Kidney epithelial cell (primary cell): ENCODE measurements around the gene PIAS1. TPM values are rescaled to one million over a fixed set of nuclear protein-coding genes. Genes with fewer than 3 reads are reported as not detected.

Experiments used
- DNase-seq: peaks from one replicate; pipeline ENCODE4 v3.0.0-alpha.2; 2010; ENCODE audit warnings: low read depth
- H3K27me3 ChIP-seq: 2 replicates; pipeline ENCODE4 v1.6.0; 2011; ENCODE audit warnings: low read length; ENCODE audit not compliant: control insufficient read depth, insufficient read depth
- H3K36me3 ChIP-seq: 2 replicates; pipeline ENCODE4 v1.5.1; 2011; ENCODE audit warnings: low read length; ENCODE audit not compliant: control insufficient read depth, insufficient read depth
- H3K4me3 ChIP-seq: 2 replicates; pipeline ENCODE4 v1.5.1; 2011; ENCODE audit warnings: low read depth, mild to moderate bottlenecking, control low read depth, low read length
- CTCF ChIP-seq: IDR thresholded peaks from 2 replicates; pipeline ENCODE4 v1.5.1; 2011; ENCODE audit warnings: mild to moderate bottlenecking, moderate library complexity, low read length, control low read depth, inconsistent platforms; ENCODE audit not compliant: insufficient read depth, poor library complexity, severe bottlenecking
- total RNA-seq: library from RNA; depleted of rRNA; stranded (reverse); fragments of >200 nt; gene quantifications from 2 replicates; pipeline ENCODE4 v1.2.3, GENCODE V29; 2015

Gene PIAS1
- total RNA-seq, 1 donor from 2014 or later, result 8.6 TPM

- Histone ChIP-seq H3K36me3 (no peaks in the 10 kb centered on the region), H3K27me3 (no peaks in the 10 kb centered on the region), H3K4me3 (no peak overlapping the region)
- no peak for TF ChIP-seq CTCF
- no peak for DNase-seq
Observed at GRCh38 chr15:68051907-68052306, 2.2 kb upstream of the PIAS1 start.

GRCh38 chr15:68052431-68052830 is 1.7 kb upstream of the PIAS1 start:
- no peak for DNase-seq
- no peak for TF ChIP-seq CTCF
- no peak overlapping the region for H3K4me3 ChIP-seq
- no peaks in the 10 kb centered on the region for H3K36me3 ChIP-seq
- H3K27me3 ChIP-seq, result no peaks in the 10 kb centered on the region

GRCh38 chr15:68053001-68053400 is 1.1 kb upstream of the PIAS1 start:
- Histone ChIP-seq H3K27me3 (no peaks in the 10 kb centered on the region), H3K36me3 (no peaks in the 10 kb centered on the region), H3K4me3 (no peak overlapping the region)
- no peak for TF ChIP-seq CTCF
- DNase-seq, result no peak

- TF ChIP-seq CTCF, result no peak
- DNase-seq, result no peak
Observed at GRCh38 chr15:68054628-68055223, 611 bp downstream of the PIAS1 start.

GRCh38 chr15:68055224-68055705 is 1.1 kb downstream of the PIAS1 start:
- Histone ChIP-seq H3K4me3 (peak overlapping the region; percentile 75), H3K36me3 (no peaks in the 10 kb centered on the region), H3K27me3 (no peaks in the 10 kb centered on the region)
- peak; percentile 52 for DNase-seq
- TF ChIP-seq CTCF, result no peak

More at GRCh38 chr15:68054628-68055223, 611 bp downstream of the PIAS1 start:
- H3K36me3 ChIP-seq, result no peaks in the 10 kb centered on the region
- H3K4me3 ChIP-seq, result peak overlapping the region; percentile 75
- no peaks in the 10 kb centered on the region for H3K27me3 ChIP-seq

- TF ChIP-seq CTCF, result no peak
- no peaks in the 10 kb centered on the region for H3K27me3 ChIP-seq
- no peak for DNase-seq
- H3K36me3 ChIP-seq, result no peaks in the 10 kb centered on the region
- no peak overlapping the region for H3K4me3 ChIP-seq
Observed at GRCh38 chr15:68056097-68056865, 2.2 kb downstream of the PIAS1 start.
